GM18502 (cell line): ENCODE results near the gene FAXDC2.
"Not testable (repeated sequence)": the region's sequence is repeated elsewhere in the genome, so short reads cannot be mapped to it uniquely, and the experiment has no call there.

ENCODE experiments used
- ATAC-seq: cut with Tn5 transposase; IDR thresholded peaks from one replicate; pipeline ENCODE4 v1.9.1; 2021; ENCODE audit warnings: mild to moderate bottlenecking; ENCODE audit not compliant: unreplicated experiment, poor library complexity

The FAXDC2 gene

DNA sequence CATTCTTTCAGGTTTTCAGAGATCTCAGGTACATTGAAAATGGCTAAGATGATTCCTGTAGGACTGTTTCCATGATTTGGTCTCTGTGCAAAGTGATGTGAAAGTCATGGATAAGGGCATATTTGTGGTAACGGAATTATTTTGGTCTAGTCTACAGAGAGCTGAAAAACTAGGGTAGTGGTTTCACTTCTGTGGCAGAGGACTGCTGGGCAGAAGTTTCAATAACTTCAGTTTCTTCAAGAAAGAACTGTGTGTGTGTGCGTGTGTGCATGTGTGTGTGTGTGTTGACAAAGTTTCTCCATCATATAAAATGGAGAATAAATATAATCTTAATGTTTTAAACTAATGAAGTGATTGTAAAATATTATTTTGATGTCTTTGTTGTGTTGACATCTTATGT lies 12.4 kb upstream of the FAXDC2 start:
- no peak for ATAC-seq

DNA sequence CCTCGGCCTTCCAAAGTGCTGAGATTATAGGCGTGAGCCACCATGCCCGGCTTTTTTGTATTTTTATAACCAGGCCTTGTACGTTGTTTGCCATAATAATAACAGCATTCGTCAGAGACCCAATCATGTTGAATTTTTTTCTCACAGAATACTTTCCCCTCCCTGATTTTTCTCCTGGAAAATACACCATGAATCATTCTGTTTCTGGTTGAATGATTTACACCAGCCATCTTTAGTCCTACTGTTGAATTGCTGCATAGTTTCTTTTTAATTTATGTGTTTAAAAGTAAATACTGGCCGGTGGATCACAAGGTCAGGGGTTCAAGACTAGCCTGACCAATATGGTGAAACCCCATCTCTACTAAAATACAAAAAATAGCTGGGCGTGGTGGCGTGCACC lies 11.5 kb upstream of the FAXDC2 start:
- ATAC-seq, result no peak

DNA sequence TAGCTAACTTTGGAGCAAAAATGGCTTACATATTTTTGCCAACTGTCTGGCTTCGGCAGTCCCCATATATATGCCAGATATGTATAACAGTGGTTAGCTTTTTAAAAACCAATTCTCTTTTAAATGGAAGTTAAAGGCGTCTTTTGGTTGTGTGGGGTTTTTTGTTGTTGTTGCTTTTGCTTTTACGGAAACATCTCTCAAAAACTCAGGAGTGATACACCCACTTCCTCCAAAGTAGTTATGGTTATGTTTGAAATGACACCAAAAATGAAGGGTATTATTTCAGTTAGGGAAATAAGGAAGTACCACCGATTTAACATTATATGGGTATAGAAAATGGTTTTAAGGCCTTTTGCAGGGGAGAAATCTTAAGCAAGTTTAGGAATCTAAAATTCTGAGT lies 10.4 kb upstream of the FAXDC2 start:
- ATAC-seq, result no peak

DNA sequence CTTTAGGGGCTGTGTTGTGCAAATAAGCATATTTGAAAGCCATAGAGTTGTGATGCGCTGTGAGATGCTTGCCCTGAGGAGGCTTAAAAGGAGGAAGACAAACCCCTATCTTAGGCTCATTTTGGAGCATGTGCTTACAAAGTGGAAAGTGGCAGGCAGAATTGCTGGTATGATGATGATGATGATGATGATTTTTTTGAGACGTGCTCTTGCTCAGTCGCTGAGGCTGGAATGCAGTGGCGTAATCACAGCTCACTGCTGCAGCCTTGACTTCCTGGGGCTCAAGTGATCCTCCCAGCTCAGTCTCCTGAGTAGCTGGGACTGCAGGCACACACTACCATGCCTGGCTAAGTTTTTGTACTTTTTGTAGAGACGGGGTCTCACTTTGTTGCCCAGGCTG lies 9.7 kb upstream of the FAXDC2 start:
- ATAC-seq, result no peak

DNA sequence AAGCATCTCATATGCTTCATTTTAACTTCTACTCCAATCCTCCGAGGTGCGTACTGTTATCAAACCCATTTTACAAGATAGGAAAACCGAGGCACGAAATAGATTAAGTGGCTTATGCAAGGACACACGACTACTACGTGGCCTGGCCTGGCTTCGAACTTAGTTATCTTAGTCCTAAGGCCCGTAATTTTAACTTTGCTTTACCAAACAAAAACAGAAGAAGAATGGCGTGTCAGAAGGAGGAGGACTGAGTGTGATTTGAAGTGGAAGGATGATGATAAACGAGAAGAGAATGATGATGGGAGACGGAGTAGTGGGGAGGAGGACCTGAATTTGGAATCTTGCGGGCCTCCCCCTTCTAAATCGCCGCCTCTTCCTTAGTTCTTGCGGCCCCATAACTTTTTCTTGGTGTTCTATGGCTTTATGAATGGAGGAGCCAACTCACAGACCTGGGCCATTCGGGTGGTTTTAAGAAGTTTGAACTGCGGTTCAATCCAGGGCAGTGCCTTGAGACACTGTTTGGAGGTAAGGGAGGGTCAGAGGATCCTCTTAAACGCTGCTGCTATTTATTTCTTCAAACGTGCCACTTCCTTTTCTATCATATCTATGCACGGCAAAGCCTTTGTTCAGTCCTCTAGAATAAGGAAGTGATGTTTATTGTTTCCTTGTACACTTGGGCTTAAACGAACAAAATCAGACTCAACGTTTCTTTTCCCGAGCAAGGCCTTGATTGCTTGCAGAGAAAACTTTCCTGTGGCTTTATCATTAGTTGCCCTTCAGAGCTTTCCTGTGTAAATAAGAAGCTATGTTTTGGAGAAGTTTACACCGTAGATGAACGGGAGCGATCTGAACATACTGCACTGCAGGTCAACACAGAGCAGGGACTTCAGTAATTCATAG lies 8.8 kb upstream of the FAXDC2 start:
- ATAC-seq, result peak; percentile 18

DNA sequence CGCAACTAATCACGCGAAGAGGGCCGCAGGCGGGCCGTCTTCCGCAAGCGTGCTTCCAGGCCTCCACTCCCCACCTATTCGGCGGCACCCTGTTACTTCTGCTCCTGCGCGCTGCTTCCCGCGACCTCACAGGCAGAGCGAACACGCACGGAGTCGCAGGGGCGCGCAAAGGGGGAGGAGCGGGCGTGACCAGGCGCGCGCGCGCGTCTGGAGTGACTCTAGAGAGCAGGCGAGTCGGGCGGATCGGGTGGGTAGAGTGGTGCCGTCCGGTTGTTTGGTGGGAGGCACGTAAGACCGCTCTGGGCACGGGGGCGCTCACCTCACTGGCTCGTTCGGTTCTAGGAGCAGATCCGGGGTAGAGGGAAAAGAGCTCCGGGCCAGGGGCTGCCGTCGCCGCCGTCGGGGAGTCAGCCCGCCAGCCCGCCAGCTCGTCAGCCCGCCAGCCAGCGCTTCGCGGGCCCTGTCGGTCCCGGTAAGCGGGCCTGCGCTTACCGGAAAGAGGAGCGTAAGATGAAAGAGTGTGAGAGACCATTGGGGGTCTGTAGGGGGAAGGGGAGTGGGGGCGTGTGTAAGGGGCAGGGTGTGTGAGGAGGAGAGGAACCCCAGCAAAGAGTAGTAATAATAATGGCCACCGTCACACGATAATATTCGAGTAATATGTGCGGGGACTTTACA lies 8.0 kb upstream of the FAXDC2 start, which contains the start of gene CNOT8:
Gene CNOT8 (plus strand): TSS at position 331 of the 675 bp plus-strand sequence. CDS start 4,652 bp downstream, outside the sequence.
- peak; percentile 77 for ATAC-seq

DNA sequence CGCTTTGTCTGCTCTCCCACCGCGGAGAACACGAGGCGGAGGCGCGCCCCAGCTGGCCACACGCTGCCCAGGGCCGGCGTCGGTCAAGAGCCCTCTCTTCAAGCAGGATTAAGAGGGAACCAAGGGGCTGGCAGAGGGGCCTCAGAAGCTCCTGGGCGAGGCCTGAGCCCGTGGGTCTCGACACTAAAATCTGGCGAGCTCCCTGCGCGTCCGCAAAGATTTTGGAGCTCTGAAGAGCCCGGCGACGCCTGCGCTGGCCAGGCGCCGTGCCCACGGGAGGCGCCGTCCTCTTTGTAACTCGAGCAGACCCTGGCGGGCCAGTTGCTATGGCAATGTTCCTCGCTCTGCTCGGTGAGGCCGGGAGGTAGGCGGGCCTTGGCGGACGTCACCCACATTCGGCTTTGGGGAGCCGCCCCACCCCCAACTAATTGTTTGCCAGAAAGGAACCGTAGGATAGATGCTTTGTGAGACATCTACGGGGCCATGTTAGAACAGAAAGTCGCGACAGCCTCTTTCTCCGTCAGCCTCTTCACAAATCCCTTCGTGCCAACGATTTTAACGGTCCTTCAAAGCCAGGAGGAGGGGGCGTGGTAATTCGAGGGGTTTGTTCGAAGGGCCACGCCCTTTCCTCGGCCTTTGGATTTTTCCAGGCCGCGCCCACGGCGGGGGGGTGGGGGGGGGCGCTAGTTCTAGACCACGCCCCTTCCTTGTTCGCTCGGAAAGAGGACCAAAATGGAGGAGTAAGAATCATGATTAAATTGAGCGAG lies 7.3 kb upstream of the FAXDC2 start:
- ATAC-seq, result peak; percentile 67

DNA sequence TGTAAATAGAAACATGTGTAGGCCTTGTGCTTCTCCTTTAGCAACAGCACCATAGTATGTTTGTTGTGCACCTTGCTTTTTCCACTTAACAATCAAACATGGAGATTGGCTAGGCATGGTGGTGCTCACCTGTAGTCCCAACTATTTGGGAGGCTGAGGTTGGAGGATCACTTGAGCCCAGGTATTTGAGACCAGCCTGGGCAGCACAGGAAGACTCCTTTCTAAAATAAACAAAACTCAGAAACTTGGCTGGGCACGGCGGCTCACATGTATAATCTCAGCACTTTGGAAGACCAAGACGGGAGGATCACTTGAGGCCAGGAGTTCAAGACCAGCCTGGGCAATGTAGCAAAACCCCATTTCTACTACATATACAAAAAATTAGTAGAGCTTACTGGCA lies 948 bp upstream of the FAXDC2 start:
- no peak for ATAC-seq

DNA sequence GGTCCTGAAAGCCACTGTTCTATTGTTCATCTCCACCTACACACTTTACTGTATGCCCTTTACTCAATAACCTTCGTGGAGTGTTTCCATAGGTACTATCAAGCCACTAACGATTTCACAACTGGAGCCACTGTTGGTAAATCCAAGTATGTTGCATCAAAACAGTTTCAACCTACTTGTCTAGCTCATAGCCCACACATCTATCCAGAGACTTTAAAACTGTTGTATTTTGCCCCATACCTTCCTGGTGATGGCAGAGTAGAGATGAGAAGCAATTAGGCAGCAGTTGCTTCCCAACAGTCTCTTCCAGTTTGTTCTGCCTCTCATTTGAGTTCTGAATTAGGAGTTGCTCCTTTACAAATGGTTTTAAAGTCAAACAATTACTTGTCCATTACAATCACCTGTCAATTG lies 607 bp downstream of the FAXDC2 start:
- ATAC-seq, result no peak

DNA sequence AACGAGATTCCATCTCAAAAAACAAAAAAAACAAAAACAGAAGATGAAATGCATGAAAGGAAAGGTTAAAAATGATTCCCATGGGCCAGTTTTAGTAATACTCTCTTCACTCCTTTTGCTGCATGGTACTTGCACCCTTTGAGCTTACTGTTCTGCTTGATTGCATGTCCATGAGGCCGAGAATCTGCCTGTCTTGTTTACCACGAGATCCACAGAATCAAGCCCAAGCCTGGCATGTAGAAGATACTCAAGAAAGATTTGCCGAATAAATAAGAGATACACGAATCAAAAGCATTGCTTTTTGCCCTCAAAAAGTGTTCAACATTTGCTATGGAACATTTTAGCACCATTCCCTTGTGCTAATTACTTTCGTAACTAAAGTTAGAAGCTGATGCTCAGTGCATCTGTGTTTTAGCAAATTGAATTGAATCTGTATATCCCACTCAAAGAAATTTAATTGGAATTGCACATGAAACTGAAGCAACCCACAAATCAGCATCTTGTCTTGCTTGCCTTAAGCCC lies 1.1 kb downstream of the FAXDC2 start:
- no peak for ATAC-seq

DNA sequence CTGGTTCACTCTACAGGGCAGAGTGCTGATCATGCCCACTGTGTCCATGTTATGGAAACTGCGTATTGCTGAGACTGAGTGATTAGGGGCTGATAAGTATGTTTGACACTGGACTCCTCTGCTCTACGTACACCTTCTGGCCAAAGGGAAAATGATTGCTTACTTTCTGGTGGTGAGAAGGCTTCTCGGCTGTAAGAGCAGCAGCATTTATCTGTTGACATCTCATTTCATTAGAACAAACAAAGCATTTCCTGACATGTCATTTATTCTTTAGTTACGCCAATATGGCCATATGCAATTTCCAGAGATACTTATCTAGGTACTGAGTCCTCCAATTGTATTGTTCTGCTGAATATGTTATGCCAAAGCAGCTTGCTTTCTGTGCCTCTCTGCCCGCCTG lies 5.6 kb downstream of the FAXDC2 start:
- ATAC-seq, result no peak

DNA sequence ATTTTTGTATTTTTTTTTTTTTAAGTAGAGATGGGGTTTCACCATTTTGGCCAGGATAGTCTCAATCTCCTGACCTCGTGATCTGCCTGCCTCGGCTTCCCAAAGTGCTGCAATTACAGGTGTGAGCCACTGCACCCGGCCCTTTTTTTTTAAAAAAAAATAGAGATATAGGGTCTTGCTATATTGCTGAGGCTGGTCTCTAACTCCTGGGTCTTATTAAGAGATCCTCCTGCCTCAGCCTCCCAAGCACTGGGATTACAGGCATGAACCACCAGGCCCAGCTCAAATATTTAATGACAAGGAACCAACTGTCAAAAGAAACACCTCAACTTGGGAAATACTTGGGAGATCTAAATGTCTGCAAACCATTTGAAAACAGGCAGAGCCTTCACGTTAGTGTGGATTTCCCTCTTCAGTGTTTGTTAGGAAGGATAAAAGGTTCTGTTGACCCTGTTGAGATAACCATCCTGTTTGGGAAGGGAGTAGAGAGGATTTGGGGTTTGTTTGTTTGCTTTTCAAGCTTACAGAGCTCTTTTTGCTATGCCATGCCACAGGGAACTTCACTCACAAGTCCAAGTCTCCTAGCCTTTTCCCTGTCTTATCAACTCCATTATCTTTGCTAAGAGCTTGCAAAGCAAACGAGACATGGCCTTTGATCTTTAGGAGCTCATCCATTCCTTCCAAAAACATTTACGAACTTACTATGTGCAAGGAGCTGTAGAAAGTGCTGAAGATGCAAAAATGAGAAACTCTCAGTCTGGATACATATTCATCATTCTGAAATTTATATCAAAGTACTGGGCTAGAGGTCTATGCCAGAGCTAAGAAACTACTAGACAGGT lies 7.5 kb downstream of the FAXDC2 start:
- no peak for ATAC-seq

DNA sequence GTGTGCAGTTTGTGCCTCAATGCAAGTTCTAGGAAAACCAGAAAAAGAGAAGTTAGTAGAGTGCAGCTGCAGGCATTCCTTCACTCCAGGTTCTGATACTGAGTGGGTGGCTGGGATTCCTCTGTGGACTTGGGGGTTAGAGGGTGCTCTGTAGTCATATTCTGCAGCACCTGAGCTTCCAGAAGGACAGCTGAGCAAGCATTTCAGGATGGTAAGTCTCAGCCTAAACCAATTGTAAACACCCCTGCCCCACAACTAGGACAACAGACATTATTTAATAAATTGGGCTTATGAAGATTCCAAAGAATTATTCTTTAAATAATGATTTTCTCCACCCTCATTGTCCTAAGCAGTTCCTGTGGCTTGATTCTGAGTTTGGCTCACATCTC lies 9.1 kb downstream of the FAXDC2 start:
- no peak for ATAC-seq

DNA sequence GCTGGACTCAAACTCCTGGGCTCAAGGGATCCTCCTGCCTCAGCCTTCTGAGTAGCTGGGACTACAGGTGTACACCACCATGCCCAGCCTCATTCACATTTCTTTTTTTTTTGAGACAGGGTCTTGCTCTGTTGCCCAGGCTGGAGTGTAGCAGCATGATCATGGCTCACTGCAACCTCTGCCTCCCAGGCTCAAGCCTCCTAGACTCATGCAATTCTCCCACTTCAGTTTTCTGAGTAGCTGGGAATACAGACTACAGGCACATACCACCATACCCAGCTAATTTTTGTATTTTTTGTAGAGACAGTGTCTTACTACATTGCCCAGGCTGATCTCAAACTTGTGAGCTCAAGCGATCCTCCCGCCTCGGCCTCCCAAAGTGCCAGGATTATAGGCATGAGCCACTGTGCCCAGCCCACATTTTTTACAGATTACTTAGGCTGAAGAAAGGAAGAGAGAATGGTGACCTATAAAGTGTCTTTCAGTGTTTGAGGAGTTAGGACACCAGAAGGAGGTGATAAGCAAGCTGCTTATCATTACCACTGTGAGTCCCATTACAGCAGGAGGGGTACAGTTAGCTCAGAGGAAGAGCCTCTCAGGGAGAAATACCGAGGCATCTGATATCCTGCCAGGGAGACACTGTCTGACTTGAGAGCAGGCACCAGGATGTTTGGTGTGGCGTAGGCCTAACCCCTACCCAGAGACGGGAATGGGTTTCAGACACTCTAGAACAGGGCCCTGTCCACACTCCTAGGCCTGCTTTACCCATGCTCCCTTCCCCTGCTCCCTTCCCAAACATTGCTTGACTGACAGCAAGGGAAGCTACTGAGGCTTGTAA lies 9.7 kb downstream of the FAXDC2 start:
- ATAC-seq, result no peak

DNA sequence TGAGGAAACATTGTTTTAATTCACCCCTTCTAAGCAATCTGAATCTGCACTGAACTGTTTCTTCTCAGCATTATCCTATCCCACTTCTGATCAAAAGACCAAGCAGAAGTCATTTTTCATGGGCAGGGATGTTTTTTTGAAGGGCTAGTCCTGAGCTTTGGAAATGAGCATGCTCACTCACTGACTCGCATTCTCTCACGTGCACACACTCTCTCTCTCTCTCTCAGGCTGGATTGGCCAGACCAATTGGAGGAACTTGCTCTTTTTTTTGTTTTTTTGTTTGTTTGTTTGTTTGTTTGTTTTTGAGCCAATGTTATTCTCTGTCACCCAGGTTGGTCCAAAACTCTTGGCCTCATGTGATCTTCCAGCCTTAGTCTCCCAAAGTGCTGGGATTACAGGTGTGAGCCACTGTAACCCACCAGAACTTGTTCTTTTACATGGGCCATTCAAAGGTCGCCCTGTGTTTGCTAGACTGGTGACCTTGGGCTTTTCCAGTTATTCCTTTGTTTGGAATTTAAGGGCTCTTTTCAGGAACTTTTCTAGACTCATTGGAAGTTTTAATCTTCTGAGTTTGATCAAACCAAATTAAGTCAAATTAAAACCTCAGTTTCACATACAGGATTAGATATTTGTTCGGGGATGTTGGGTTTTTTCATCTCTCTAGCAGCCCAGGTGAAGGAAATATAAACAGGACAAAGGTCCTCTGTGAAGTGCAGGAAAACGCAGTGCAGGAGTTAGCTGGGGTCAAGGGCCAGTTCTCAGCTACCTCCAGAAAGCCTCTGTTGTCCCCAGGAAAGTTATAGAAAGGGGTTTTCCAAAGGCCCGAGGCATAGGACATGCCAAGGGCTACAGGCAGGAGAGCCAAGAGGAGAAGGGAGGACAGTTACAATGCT lies 13.1 kb downstream of the FAXDC2 start:
- ATAC-seq, result no peak

DNA sequence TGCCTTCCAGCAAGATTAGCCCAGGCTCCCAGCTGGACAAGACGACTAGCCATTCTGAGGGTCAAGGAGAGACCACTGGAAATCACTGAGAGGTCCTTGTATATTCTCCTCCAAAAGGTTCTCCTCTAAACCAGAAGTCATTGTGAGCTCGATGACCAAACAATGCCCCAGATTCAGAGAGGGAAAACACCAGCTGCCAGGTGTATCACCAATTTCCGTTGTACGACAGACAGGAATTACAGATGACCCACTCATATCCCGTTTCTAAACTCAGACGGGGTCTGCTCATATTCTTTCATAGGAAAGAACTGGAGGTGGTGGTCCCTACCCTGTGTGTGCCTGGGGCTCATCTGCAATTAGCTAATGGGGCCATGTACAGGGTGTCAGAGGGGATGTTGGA lies 14.2 kb downstream of the FAXDC2 start:
- ATAC-seq, result no peak

DNA sequence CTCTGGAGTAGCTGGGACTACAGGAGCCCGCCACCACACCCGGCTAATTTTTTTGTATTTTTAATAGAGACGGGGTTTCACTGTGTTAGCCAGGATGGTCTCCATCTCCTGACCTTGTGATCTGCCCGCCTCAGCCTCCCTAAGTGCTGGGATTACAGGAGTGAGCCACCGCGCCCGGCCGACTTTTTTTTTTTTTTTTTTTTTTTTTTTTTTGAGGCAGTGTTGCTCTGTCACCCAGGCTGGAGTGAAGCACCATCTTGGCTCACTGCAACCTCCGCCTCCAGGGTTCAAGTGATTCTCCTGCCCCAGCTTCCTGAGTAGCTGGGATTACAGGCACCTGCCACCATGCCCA lies 14.7 kb downstream of the FAXDC2 start:
- not testable (repeated sequence) for ATAC-seq

DNA sequence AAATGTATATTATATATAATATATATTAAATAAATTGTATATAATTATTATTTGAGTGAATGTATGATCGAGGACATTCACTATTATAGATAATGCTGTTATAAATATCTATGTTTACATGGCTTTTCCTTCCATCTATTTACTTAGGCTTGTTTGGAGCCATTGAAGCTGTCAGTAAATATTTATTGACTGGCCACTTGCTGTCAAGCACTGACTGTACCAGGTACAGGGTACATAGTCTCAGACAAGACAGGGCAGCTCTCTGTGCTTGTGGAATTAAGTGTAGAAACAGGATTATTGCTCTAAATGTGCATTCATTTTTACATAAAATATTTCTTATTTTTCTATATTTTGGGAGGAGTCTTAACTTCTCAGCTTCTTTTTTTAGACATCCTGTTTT lies 16.4 kb downstream of the FAXDC2 start:
- no peak for ATAC-seq
